IMR-90 (cell line): ENCODE data around the gene MAMLD1. TPM values are rescaled to one million over a fixed set of nuclear protein-coding genes. Genes with fewer than 3 reads are reported as not detected.
A peak's percentile ranks its signal among the peaks of the same experiment; 100 is the strongest.

ENCODE experiments used
- ATAC-seq: fragments of 200-7000 bp; cut with Tn5 transposase; 2 replicates; pipeline ENCODE4 v1.9.1; 2020; ENCODE audit warnings: low read depth, mild to moderate bottlenecking, moderate library complexity
- BruUV-seq: library from RNA; stranded (reverse); fragments of 400-500 nt; replicated peaks from 2 replicates; lab custom pipeline; 2021; lab: Mats Ljungman, UMichigan
- CTCF ChIA-PET: fragments of 300-600 bp; formaldehyde crosslinking; extraction: SDS; loops from one replicate; lab custom pipeline; 2021; ENCODE audit warnings: antibody characterized with exemption; lab: Yijun Ruan, JAX
- POLR2A ChIA-PET: fragments of 300-600 bp; sonication (Branson Sonifier 250); formaldehyde crosslinking; loops from one replicate; lab custom pipeline; 2022; ENCODE audit warnings: antibody characterized with exemption; ENCODE audit not compliant: unreplicated experiment; lab: Charles Lee
- DNase-seq: peaks from one replicate; pipeline ENCODE4 v3.0.0; 2013
- H2AFZ ChIP-seq: replicated peaks from 2 replicates; pipeline ENCODE3; 2013; ENCODE audit warnings: low read length, mild to moderate bottlenecking; ENCODE audit not compliant: poor library complexity
- H2AK5ac ChIP-seq: 2 replicates; pipeline ENCODE4 v1.6.1; 2013; ENCODE audit warnings: low read depth, low read length, inconsistent platforms
- H2AK9ac ChIP-seq: replicated peaks from 2 replicates; pipeline ENCODE3; 2013; ENCODE audit warnings: mild to moderate bottlenecking, low read depth, low read length, moderate library complexity; ENCODE audit not compliant: poor library complexity
- H2BK120ac ChIP-seq: 2 replicates; pipeline ENCODE4 v1.6.1; 2013; ENCODE audit warnings: low read depth, low read length, inconsistent platforms
- H2BK15ac ChIP-seq: 3 replicates; pipeline ENCODE4 v1.6.1; 2013; ENCODE audit warnings: low read depth, low read length, inconsistent platforms
- H2BK20ac ChIP-seq: 2 replicates; pipeline ENCODE4 v1.6.1; 2013; ENCODE audit warnings: low read depth, mild to moderate bottlenecking, inconsistent platforms, low read length, moderate library complexity
- H2BK5ac ChIP-seq: 2 replicates; pipeline ENCODE4 v1.6.1; 2013; ENCODE audit warnings: mild to moderate bottlenecking, low read depth, low read length, inconsistent platforms; ENCODE audit not compliant: poor library complexity, severe bottlenecking
- H3K14ac ChIP-seq: replicated peaks from 2 replicates; pipeline ENCODE4 v1.6.1; 2013; ENCODE audit warnings: low read depth, low read length, inconsistent platforms
- H3K18ac ChIP-seq: 2 replicates; pipeline ENCODE4 v1.6.1; 2013; ENCODE audit warnings: low read depth, low read length, control low read depth
- H3K23ac ChIP-seq: 2 replicates; pipeline ENCODE4 v1.6.1; 2013; ENCODE audit warnings: low read depth, low read length, inconsistent platforms
- H3K27ac ChIP-seq: 2 replicates; pipeline ENCODE4 v1.5.1; 2013; ENCODE audit warnings: mild to moderate bottlenecking, control low read depth, low read length; ENCODE audit not compliant: insufficient read depth
- H3K27me3 ChIP-seq: 2 replicates; pipeline ENCODE4 v1.6.1; 2013; ENCODE audit warnings: low read length; ENCODE audit not compliant: control insufficient read depth, insufficient read depth
- H3K36me3 ChIP-seq: 2 replicates; pipeline ENCODE4 v1.6.1; 2013; ENCODE audit warnings: low read length, mixed read lengths; ENCODE audit not compliant: control insufficient read depth, insufficient read depth
- H3K4ac ChIP-seq: 2 replicates; pipeline ENCODE4 v1.6.1; 2013; ENCODE audit warnings: low read depth, low read length, inconsistent platforms
- H3K4me1 ChIP-seq: 2 replicates; pipeline ENCODE4 v1.6.1; 2013; ENCODE audit warnings: low read length, mixed read lengths; ENCODE audit not compliant: control insufficient read depth, insufficient read depth
- H3K4me2 ChIP-seq: 2 replicates; pipeline ENCODE4 v1.6.1; 2013; ENCODE audit warnings: low read depth, mild to moderate bottlenecking, control low read depth, low read length, moderate library complexity
- H3K4me3 ChIP-seq: 2 replicates; pipeline ENCODE4 v1.5.1; 2013; ENCODE audit warnings: low read depth, mild to moderate bottlenecking, control low read depth, low read length, moderate library complexity; ENCODE audit not compliant: insufficient read depth
- H3K56ac ChIP-seq: 2 replicates; pipeline ENCODE4 v1.6.1; 2013; ENCODE audit warnings: low read length, inconsistent platforms; ENCODE audit not compliant: insufficient read depth; ENCODE audit errors: extremely low read depth
- H3K79me1 ChIP-seq, 2 experiments: 2 replicates each; pipeline ENCODE4 v1.6.1; 2013; ENCODE audit warnings: low read length in 2 of 2, inconsistent platforms in 1 of 2, low read depth in 1 of 2
- H3K9ac ChIP-seq: 2 replicates; pipeline ENCODE4 v1.6.1; 2013; ENCODE audit warnings: low read depth, low read length, control low read depth
- H3K9me1 ChIP-seq: 2 replicates; pipeline ENCODE4 v1.6.1; 2013; ENCODE audit warnings: low read length, inconsistent platforms; ENCODE audit not compliant: insufficient read depth
- H3K9me3 ChIP-seq: 2 replicates; pipeline ENCODE4 v1.6.1; 2013; ENCODE audit warnings: low read length; ENCODE audit not compliant: control insufficient read depth, insufficient read depth
- H4K20me1 ChIP-seq: 2 replicates; pipeline ENCODE4 v1.6.1; 2013; ENCODE audit warnings: low read length, inconsistent platforms; ENCODE audit not compliant: insufficient read depth
- H4K5ac ChIP-seq: 2 replicates; pipeline ENCODE4 v1.6.1; 2013; ENCODE audit warnings: mild to moderate bottlenecking, low read depth, low read length, control low read depth
- H4K8ac ChIP-seq, 2 experiments: 2 replicates each; pipeline ENCODE4 v1.6.1; 2013; ENCODE audit warnings: low read depth in 2 of 2, low read length in 2 of 2, control low read depth in 1 of 2, inconsistent platforms in 1 of 2
- H4K91ac ChIP-seq: 2 replicates; pipeline ENCODE4 v1.6.1; 2013; ENCODE audit warnings: low read depth, low read length, inconsistent platforms; ENCODE audit not compliant: insufficient read depth
- BHLHE40 ChIP-seq: fragments of 150-350 bp; IDR thresholded peaks from 2 replicates; pipeline ENCODE4 v1.6.1; 2016; ENCODE audit warnings: mild to moderate bottlenecking, low read depth, low read length
- CEBPB ChIP-seq: IDR thresholded peaks from 2 replicates; pipeline ENCODE4 v1.6.1; 2012; ENCODE audit warnings: low read depth, low read length, improper control_type of control experiment
- CHD1 ChIP-seq: IDR thresholded peaks from 2 replicates; pipeline ENCODE4 v1.6.1; 2012; ENCODE audit warnings: low read depth, low read length, improper control_type of control experiment
- FOS ChIP-seq: fragments of 150-350 bp; IDR thresholded peaks from 2 replicates; pipeline ENCODE4 v1.6.1; 2016; ENCODE audit warnings: low read depth, low read length
- MAFK ChIP-seq: IDR thresholded peaks from 2 replicates; pipeline ENCODE4 v1.6.1; 2012; ENCODE audit warnings: low read depth, low read length, improper control_type of control experiment
- MAZ ChIP-seq: IDR thresholded peaks from 2 replicates; pipeline ENCODE4 v1.6.1; 2012; ENCODE audit warnings: low read depth, mild to moderate bottlenecking, low read length, improper control_type of control experiment, moderate library complexity, borderline replicate concordance
- MXI1 ChIP-seq: IDR thresholded peaks from 2 replicates; pipeline ENCODE4 v1.6.1; 2012; ENCODE audit warnings: low read depth, mild to moderate bottlenecking, low read length, moderate library complexity, borderline replicate concordance
- NFE2L2 ChIP-seq: fragments of 150-350 bp; IDR thresholded peaks from 2 replicates; pipeline ENCODE4 v1.6.1; 2016; ENCODE audit warnings: low read depth, mild to moderate bottlenecking, low read length
- POLR2A ChIP-seq: IDR thresholded peaks from 2 replicates; pipeline ENCODE4 v1.6.1; 2012; ENCODE audit warnings: mild to moderate bottlenecking, low read depth, low read length
- RAD21 ChIP-seq: IDR thresholded peaks from 2 replicates; pipeline ENCODE4 v1.6.1; 2012; ENCODE audit warnings: low read length, improper control_type of control experiment
- RFX5 ChIP-seq: IDR thresholded peaks from 2 replicates; pipeline ENCODE4 v1.8.0; 2012; ENCODE audit warnings: low read depth, mild to moderate bottlenecking, low read length, moderate library complexity
- SMC3 ChIP-seq: fragments of 150-350 bp; IDR thresholded peaks from 2 replicates; pipeline ENCODE4 v1.6.1; 2016; ENCODE audit warnings: low read depth, mild to moderate bottlenecking, antibody characterized with exemption, low read length, moderate library complexity
- WGBS, 2 experiments: methylation state at CpG; one replicate each; pipeline versions ENCODE4 v1.1.5 to v1.1.7; 2013; ENCODE audit warnings: missing lambda C conversion rate in 2 of 2; ENCODE audit not compliant: insufficient read length in 1 of 2; ENCODE audit errors: extremely low coverage in 2 of 2; 5-methylcytosine and 5-hydroxymethylcytosine counted together
- dilution Hi-C: fragments of 300-500 bp; cut with HindIII; formaldehyde crosslinking; loops from one replicate; pipeline ENCODE4 v1.14.3; 2018; ENCODE audit warnings: low sequenced_read_pairs; ENCODE audit not compliant: unreplicated experiment
- in situ Hi-C: fragments of 300-500 bp; cut with MboI; formaldehyde crosslinking; loops from 3 replicates; pipeline ENCODE4 v1.14.3; 2019; ENCODE audit warnings: low sequenced_read_pairs, inconsistent platforms, mixed read lengths
- intact Hi-C: fragments of 100-400 bp; cut with micrococcal nuclease; formaldehyde crosslinking; loops from 2 replicates; pipeline ENCODE4 v1.10.0; 2022
- polyA plus RNA-seq, 3 experiments: library from polyadenylated mRNA; depleted of rRNA; stranded (reverse); fragments of >200 nt; gene quantifications; 2 replicates each; pipeline ENCODE4 v1.2.3, GENCODE V29; 2012; ENCODE audit warnings: low replicate concordance in 1 of 3
- total RNA-seq: library from RNA; depleted of rRNA; stranded (reverse); fragments of >200 nt; gene quantifications from 2 replicates; pipeline ENCODE4 v1.2.3, GENCODE V29; 2012
- TF ChIP-seq, protein P1 (sequence below): fragments of 150-350 bp; IDR thresholded peaks from 2 replicates; pipeline ENCODE4 v1.6.1; 2016; ENCODE audit warnings: low read depth, mild to moderate bottlenecking, low read length, moderate library complexity, borderline replicate concordance
- TF ChIP-seq, protein P2 (sequence below): fragments of 150-350 bp; IDR thresholded peaks from 2 replicates; pipeline ENCODE4 v1.6.1; 2017; ENCODE audit warnings: mild to moderate bottlenecking, antibody characterized with exemption, low read length, low read depth

The MAMLD1 gene
- total and polyA plus RNA-seq, 2 of the 4 experiments (the other 2 are of a cell fraction): 1.4 to 11.0 TPM

DNA sequence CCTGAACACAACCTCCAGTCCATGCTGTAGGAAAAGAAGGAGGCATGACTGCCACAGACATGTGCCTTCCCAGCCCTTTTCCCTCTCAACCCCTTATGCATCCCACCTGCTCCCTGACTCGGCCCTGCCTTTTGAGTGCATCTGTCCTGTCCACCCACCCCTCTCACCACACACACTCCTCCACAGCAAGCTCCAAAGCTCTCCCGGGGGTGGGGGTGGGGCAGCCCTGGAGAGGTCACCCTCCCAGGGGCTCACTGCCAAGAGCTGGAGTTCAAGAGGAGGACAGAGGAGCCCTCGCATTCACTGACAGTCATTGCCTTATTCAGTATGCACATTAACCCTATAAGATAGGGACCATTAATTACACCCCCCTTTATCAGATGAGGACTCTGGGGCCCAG is 46.6 kb upstream of the MAMLD1 start:
- H3K23ac ChIP-seq: no peak overlapping the region
- H2BK120ac ChIP-seq: no peak overlapping the region
- peaks cover 2% of the 10 kb centered on the region; the same call in 1 of the 2 replicates for H3K4me1 ChIP-seq
- H3K27me3 ChIP-seq: peaks cover 10% of the 10 kb centered on the region
- no peak overlapping the region for H4K5ac ChIP-seq
- H3K9me3 ChIP-seq: no peaks in the 10 kb centered on the region
- H3K18ac ChIP-seq: no peak overlapping the region
- H2AK5ac ChIP-seq: no peak overlapping the region
- intact Hi-C loops: no loop called here
- no peak overlapping the region for H2BK20ac ChIP-seq
- ChIA-PET POLR2A (no interaction called here), CTCF (no interaction called here)
- no peaks in the 10 kb centered on the region for H3K36me3 ChIP-seq
- no peak for ATAC-seq
- H3K79me1 ChIP-seq: no peaks in the 10 kb centered on the region
- dilution Hi-C loops: no loop called here
- no peak overlapping the region for H3K14ac ChIP-seq
- H3K4me2 ChIP-seq: no peak overlapping the region
- no peak overlapping the region for H3K9ac ChIP-seq
- H3K4me3 ChIP-seq: no peak overlapping the region
- H3K4ac ChIP-seq: no peak overlapping the region
- no TSS peak for BruUV-seq
- H3K27ac ChIP-seq: no peak overlapping the region
- no peak overlapping the region for H4K8ac ChIP-seq
- H2AK9ac ChIP-seq: peak overlapping the region; percentile 42
- no peak overlapping the region for H2BK5ac ChIP-seq
- H3K9me1 ChIP-seq: no peaks in the 10 kb centered on the region
- H3K56ac ChIP-seq: no peak overlapping the region
- no CpG with 5 or more reads among the region's 3 CpGs for WGBS, 2 experiments
- no peaks in the 10 kb centered on the region for H4K20me1 ChIP-seq
- TF ChIP-seq FOS: no peak
- TF ChIP-seq BHLHE40: no peak
- TF ChIP-seq NFE2L2: no peak
- TF ChIP-seq CHD1: no peak
- TF ChIP-seq, protein P1, sequence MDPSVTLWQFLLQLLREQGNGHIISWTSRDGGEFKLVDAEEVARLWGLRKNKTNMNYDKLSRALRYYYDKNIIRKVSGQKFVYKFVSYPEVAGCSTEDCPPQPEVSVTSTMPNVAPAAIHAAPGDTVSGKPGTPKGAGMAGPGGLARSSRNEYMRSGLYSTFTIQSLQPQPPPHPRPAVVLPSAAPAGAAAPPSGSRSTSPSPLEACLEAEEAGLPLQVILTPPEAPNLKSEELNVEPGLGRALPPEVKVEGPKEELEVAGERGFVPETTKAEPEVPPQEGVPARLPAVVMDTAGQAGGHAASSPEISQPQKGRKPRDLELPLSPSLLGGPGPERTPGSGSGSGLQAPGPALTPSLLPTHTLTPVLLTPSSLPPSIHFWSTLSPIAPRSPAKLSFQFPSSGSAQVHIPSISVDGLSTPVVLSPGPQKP: no peak
- no peak for TF ChIP-seq POLR2A
- TF ChIP-seq SMC3: no peak
- TF ChIP-seq, protein P2, sequence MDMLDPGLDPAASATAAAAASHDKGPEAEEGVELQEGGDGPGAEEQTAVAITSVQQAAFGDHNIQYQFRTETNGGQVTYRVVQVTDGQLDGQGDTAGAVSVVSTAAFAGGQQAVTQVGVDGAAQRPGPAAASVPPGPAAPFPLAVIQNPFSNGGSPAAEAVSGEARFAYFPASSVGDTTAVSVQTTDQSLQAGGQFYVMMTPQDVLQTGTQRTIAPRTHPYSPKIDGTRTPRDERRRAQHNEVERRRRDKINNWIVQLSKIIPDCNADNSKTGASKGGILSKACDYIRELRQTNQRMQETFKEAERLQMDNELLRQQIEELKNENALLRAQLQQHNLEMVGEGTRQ: no peak
- no peak for TF ChIP-seq MAZ
- no peak for TF ChIP-seq RAD21
- no peak for TF ChIP-seq CEBPB
- TF ChIP-seq RFX5: no peak
- no peak for TF ChIP-seq MXI1
- TF ChIP-seq MAFK: no peak
- no peak overlapping the region for H4K91ac ChIP-seq
- peak overlapping the region; percentile 2 for H2AFZ ChIP-seq
- no peak for DNase-seq
- no peak overlapping the region for H2BK15ac ChIP-seq
- in situ Hi-C loops: no loop called here
